Stimulated activated CD8-positive, alpha-beta memory T cell treated with anti-CD3 and anti-CD28 coated beads, Interleukin-15, amount 100 ng/mL, for 1 hour (primary cell): ENCODE results near the gene SLC6A19.
"Not testable (repeated sequence)": the region's sequence is repeated elsewhere in the genome, so short reads cannot be mapped to it uniquely, and the experiment has no call there.

Experiments used
- DNase-seq: peaks from one replicate; pipeline ENCODE4 v3.0.0-alpha.2; 2020; ENCODE audit warnings: low read depth

Gene SLC6A19

GRCh38 chr5:1201327-1202025, at the start of gene SLC6A19:
TSS of gene SLC6A19 (plus strand) at chr5:1201595. CDS start at chr5:1201651, 56 bp downstream.
- DNase-seq, result no peak

GRCh38 chr5:1152156-1152555, 49.2 kb upstream of the SLC6A19 start:
- DNase-seq, result no peak

- DNase-seq, result no peak
Measured at GRCh38 chr5:1152771-1153282, 48.6 kb upstream of the SLC6A19 start.

- no peak for DNase-seq
Measured at GRCh38 chr5:1153428-1153827, 48.0 kb upstream of the SLC6A19 start.

- DNase-seq, result no peak
Measured at GRCh38 chr5:1155191-1156032, 46.0 kb upstream of the SLC6A19 start.

- no peak for DNase-seq
Measured at GRCh38 chr5:1156033-1156753, 45.2 kb upstream of the SLC6A19 start.

GRCh38 chr5:1156754-1157460, 44.5 kb upstream of the SLC6A19 start:
- no peak for DNase-seq

GRCh38 chr5:1157461-1157986, 43.9 kb upstream of the SLC6A19 start:
- not testable (repeated sequence) for DNase-seq

GRCh38 chr5:1158647-1159340, 42.6 kb upstream of the SLC6A19 start:
- no peak for DNase-seq

- no peak for DNase-seq
Measured at GRCh38 chr5:1159341-1159675, 42.1 kb upstream of the SLC6A19 start.

- no peak for DNase-seq
Measured at GRCh38 chr5:1159774-1160406, 41.5 kb upstream of the SLC6A19 start.

GRCh38 chr5:1161108-1161832, 40.1 kb upstream of the SLC6A19 start:
- DNase-seq, result no peak

GRCh38 chr5:1161833-1162229, 39.6 kb upstream of the SLC6A19 start:
- DNase-seq, result no peak

- no peak for DNase-seq
Measured at GRCh38 chr5:1162276-1162675, 39.1 kb upstream of the SLC6A19 start.

- no peak for DNase-seq
Measured at GRCh38 chr5:1162751-1163150, 38.6 kb upstream of the SLC6A19 start.

- DNase-seq, result no peak
Measured at GRCh38 chr5:1163366-1163765, 38.0 kb upstream of the SLC6A19 start.

GRCh38 chr5:1163879-1164278, 37.5 kb upstream of the SLC6A19 start:
- DNase-seq, result no peak

GRCh38 chr5:1164696-1165630, 36.4 kb upstream of the SLC6A19 start:
- no peak for DNase-seq

GRCh38 chr5:1165864-1166263, 35.5 kb upstream of the SLC6A19 start:
- DNase-seq, result no peak
